Ramos (cell line): ENCODE measurements around the gene MSH3.
"Not testable (repeated sequence)": the region's sequence is repeated elsewhere in the genome, so short reads cannot be mapped to it uniquely, and the experiment has no call there.

Experiments used
- in situ Hi-C: fragments of 300-500 bp; cut with MboI; formaldehyde crosslinking; loops from one replicate; pipeline ENCODE4 v1.14.3; 2022; ENCODE audit warnings: low sequenced_read_pairs; ENCODE audit not compliant: unreplicated experiment

The MSH3 gene

GRCh38 chr5:80784451-80784850 lies 130.0 kb downstream of the MSH3 start:
- in situ Hi-C loops = no loop called here

GRCh38 chr5:80789319-80790016 lies 135.0 kb downstream of the MSH3 start:
- in situ Hi-C loops = not testable (repeated sequence)

- in situ Hi-C loops = no loop called here
Measured at GRCh38 chr5:80790698-80791097, 136.2 kb downstream of the MSH3 start.

GRCh38 chr5:80793354-80793753 lies 138.9 kb downstream of the MSH3 start:
- in situ Hi-C loops = no loop called here

- in situ Hi-C loops = no loop called here
Measured at GRCh38 chr5:80796846-80797245, 142.4 kb downstream of the MSH3 start.

GRCh38 chr5:80797428-80798024 lies 143.1 kb downstream of the MSH3 start:
- in situ Hi-C loops = no loop called here

- in situ Hi-C loops = no loop called here
Measured at GRCh38 chr5:80798166-80798565, 143.7 kb downstream of the MSH3 start.

GRCh38 chr5:80798633-80799032 lies 144.2 kb downstream of the MSH3 start:
- in situ Hi-C loops = no loop called here

GRCh38 chr5:80799041-80799440 lies 144.6 kb downstream of the MSH3 start:
- in situ Hi-C loops = no loop called here

GRCh38 chr5:80799573-80799972 lies 145.1 kb downstream of the MSH3 start:
- in situ Hi-C loops = no loop called here

GRCh38 chr5:80804332-80804731 lies 149.9 kb downstream of the MSH3 start:
- in situ Hi-C loops = no loop called here

- in situ Hi-C loops = no loop called here
Measured at GRCh38 chr5:80805038-80805437, 150.6 kb downstream of the MSH3 start.

- in situ Hi-C loops = no loop called here
Measured at GRCh38 chr5:80806929-80807328, 152.5 kb downstream of the MSH3 start.

GRCh38 chr5:80809451-80809850 lies 155.0 kb downstream of the MSH3 start:
- in situ Hi-C loops = no loop called here

- in situ Hi-C loops = no loop called here
Measured at GRCh38 chr5:80810425-80810824, 156.0 kb downstream of the MSH3 start.

GRCh38 chr5:80816590-80816989 lies 162.1 kb downstream of the MSH3 start:
- in situ Hi-C loops = no loop called here

- in situ Hi-C loops = no loop called here
Measured at GRCh38 chr5:80820685-80821084, 166.2 kb downstream of the MSH3 start.

- in situ Hi-C loops = no loop called here
Measured at GRCh38 chr5:80822640-80823039, 168.2 kb downstream of the MSH3 start.

- in situ Hi-C loops = not testable (repeated sequence)
Measured at GRCh38 chr5:80824159-80824558, 169.7 kb downstream of the MSH3 start.

GRCh38 chr5:80825786-80826460 lies 171.5 kb downstream of the MSH3 start:
- in situ Hi-C loops = no loop called here

GRCh38 chr5:80834710-80835109 lies 180.3 kb downstream of the MSH3 start:
- in situ Hi-C loops = no loop called here

- in situ Hi-C loops = no loop called here
Measured at GRCh38 chr5:80835128-80835527, 180.7 kb downstream of the MSH3 start.
